Effector CD8-positive, alpha-beta T cell (primary cell): Measurements from ENCODE around the gene ERO1A.
A peak's percentile ranks its signal among the peaks of the same experiment; 100 is the strongest.
"Not testable (repeated sequence)": the region's sequence is repeated elsewhere in the genome, so short reads cannot be mapped to it uniquely, and the experiment has no call there.

Source experiments
- DNase-seq: peaks from one replicate; lab custom pipeline; 2025; lab: John Stamatoyannopoulos, UW
- total RNA-seq, 4 experiments: gene quantifications; one replicate each; lab custom pipeline; 2026; lab: John Stamatoyannopoulos, UW

The ERO1A gene
- 71.9 to 116 (median 85.3) reads per million in 4 experiments for total RNA-seq

GRCh38 chr14:52695481-52696091, at the start of gene ERO1A:
TSS of gene ERO1A (minus strand) at chr14:52695558. CDS start at chr14:52695481, 77 bp downstream.
- peak; percentile 34 for DNase-seq

GRCh38 chr14:52741865-52742264, 46.5 kb upstream of the ERO1A start:
- no peak for DNase-seq

GRCh38 chr14:52740751-52741150, 45.4 kb upstream of the ERO1A start:
- no peak for DNase-seq

- no peak for DNase-seq
Observed at GRCh38 chr14:52738409-52738808, 43.1 kb upstream of the ERO1A start.

GRCh38 chr14:52735921-52736489, 40.6 kb upstream of the ERO1A start:
- DNase-seq = no peak

GRCh38 chr14:52733824-52734223, 38.5 kb upstream of the ERO1A start:
- DNase-seq = no peak

GRCh38 chr14:52730709-52731111, 35.4 kb upstream of the ERO1A start:
- DNase-seq = no peak

GRCh38 chr14:52729925-52730708, 34.8 kb upstream of the ERO1A start, which contains the start of gene STYX:
TSS of gene STYX (plus strand) at chr14:52730166. CDS start at chr14:52730475, 309 bp downstream.
- peak; percentile 97 for DNase-seq

- DNase-seq = no peak
Observed at GRCh38 chr14:52729585-52729924, 34.2 kb upstream of the ERO1A start.

- DNase-seq = not testable (repeated sequence)
Observed at GRCh38 chr14:52729035-52729434, 33.7 kb upstream of the ERO1A start.

- DNase-seq = not testable (repeated sequence)
Observed at GRCh38 chr14:52727509-52727908, 32.2 kb upstream of the ERO1A start.

GRCh38 chr14:52724360-52724644, 28.9 kb upstream of the ERO1A start:
- no peak for DNase-seq

- DNase-seq = no peak
Observed at GRCh38 chr14:52723514-52724359, 28.4 kb upstream of the ERO1A start.

- no peak for DNase-seq
Observed at GRCh38 chr14:52716155-52716554, 20.8 kb upstream of the ERO1A start.

GRCh38 chr14:52711666-52712065, 16.3 kb upstream of the ERO1A start:
- DNase-seq = no peak

- DNase-seq = peak; percentile 89
Observed at GRCh38 chr14:52706724-52707706, 11.7 kb upstream of the ERO1A start, which contains the start of gene PSMC6. TSS of gene PSMC6 (plus strand) at chr14:52707200. CDS start at chr14:52707220, 20 bp downstream.

- no peak for DNase-seq
Observed at GRCh38 chr14:52706286-52706685, 10.9 kb upstream of the ERO1A start.

- no peak for DNase-seq
Observed at GRCh38 chr14:52703664-52704063, 8.3 kb upstream of the ERO1A start.

- no peak for DNase-seq
Observed at GRCh38 chr14:52703225-52703624, 7.9 kb upstream of the ERO1A start.

- DNase-seq = no peak
Observed at GRCh38 chr14:52701223-52701622, 5.9 kb upstream of the ERO1A start.

- no peak for DNase-seq
Observed at GRCh38 chr14:52700701-52701172, 5.4 kb upstream of the ERO1A start.
